Endodermal cell (in vitro differentiated cells): ENCODE data around the gene SPATA24. TPM values are rescaled to one million over a fixed set of nuclear protein-coding genes. Genes with fewer than 3 reads are reported as not detected.

ENCODE experiments used
- DNase-seq: peaks from one replicate; pipeline ENCODE4 v3.0.0-alpha.2; 2017
- H3K27ac ChIP-seq: 2 replicates; pipeline ENCODE4 v1.5.1; 2013; ENCODE audit warnings: mild to moderate bottlenecking, low read depth, low read length, moderate library complexity
- H3K27me3 ChIP-seq: 2 replicates; pipeline ENCODE4 v1.6.1; 2013; ENCODE audit warnings: mild to moderate bottlenecking, low read length, moderate library complexity; ENCODE audit not compliant: insufficient read depth, control insufficient read depth, poor library complexity, severe bottlenecking
- H3K36me3 ChIP-seq: 2 replicates; pipeline ENCODE4 v1.7.0; 2013; ENCODE audit warnings: mild to moderate bottlenecking, low read length, moderate library complexity; ENCODE audit not compliant: control insufficient read depth, insufficient read depth
- H3K4me1 ChIP-seq: one replicate; pipeline ENCODE4 v1.7.0; 2013; ENCODE audit warnings: low read length; ENCODE audit not compliant: control insufficient read depth, insufficient read depth
- H3K4me3 ChIP-seq: 2 replicates; pipeline ENCODE4 v1.5.1; 2013; ENCODE audit warnings: mild to moderate bottlenecking, low read length, moderate library complexity
- H3K9ac ChIP-seq: 2 replicates; pipeline ENCODE4 v1.6.1; 2013; ENCODE audit warnings: mild to moderate bottlenecking, low read length, moderate library complexity; ENCODE audit not compliant: poor library complexity, severe bottlenecking; ENCODE audit errors: extremely low read depth
- H3K9me3 ChIP-seq: 2 replicates; pipeline ENCODE4 v1.6.1; 2013; ENCODE audit warnings: mild to moderate bottlenecking, low read length, moderate library complexity; ENCODE audit not compliant: control insufficient read depth
- H3K27ac Mint-ChIP-seq: 2 replicates; pipeline ENCODE4 v1.8.0; 2020; ENCODE audit warnings: mixed read lengths
- H3K27me3 Mint-ChIP-seq: 2 replicates; pipeline ENCODE4 v1.8.0; 2021; ENCODE audit warnings: mild to moderate bottlenecking, mixed read lengths; ENCODE audit not compliant: insufficient read depth
- H3K36me3 Mint-ChIP-seq: 2 replicates; pipeline ENCODE4 v1.8.0; 2020; ENCODE audit warnings: low read depth, mixed read lengths
- H3K4me1 Mint-ChIP-seq: 2 replicates; pipeline ENCODE4 v1.8.0; 2020; ENCODE audit warnings: mixed read lengths
- H3K4me3 Mint-ChIP-seq: 2 replicates; pipeline ENCODE4 v1.8.0; 2020; ENCODE audit warnings: mild to moderate bottlenecking, moderate library complexity, mixed read lengths
- H3K9me3 Mint-ChIP-seq: 2 replicates; pipeline ENCODE4 v1.8.0; 2020; ENCODE audit warnings: mild to moderate bottlenecking, mixed read lengths
- WGBS, 2 experiments: methylation state at CpG; one replicate each; pipeline versions ENCODE4 v1.1.5 to v1.1.7; 2013; ENCODE audit warnings: missing lambda C conversion rate in 2 of 2, mixed read lengths in 1 of 2; ENCODE audit not compliant: insufficient coverage in 1 of 2, insufficient read length in 1 of 2; 5-methylcytosine and 5-hydroxymethylcytosine counted together
- total RNA-seq, 2 donors: library from RNA; stranded (reverse); fragmentation: NEBNext Ultra II Directional in 1 of 2; extraction: Animal tissue kit (Norgen Biotek cat#: 25700) in 1 of 2; gene quantifications; 2 replicates in 1 of 2; 3 replicates in 1 of 2; pipeline ENCODE4 v1.2.1, GENCODE V29; 2021
- TF ChIP-seq, protein P1 (sequence below): fragments of 200-600 bp; sonication (generic); conservative IDR thresholded peaks from 2 replicates; pipeline ENCODE4 v1.5.0; 2021; ENCODE audit warnings: antibody characterized with exemption, mild to moderate bottlenecking

The SPATA24 gene
- total RNA-seq, 2 donors from 2014 or later: 9.8 to 10.6 TPM

GRCh38 chr5:139386050-139386438 lies 17.8 kb downstream of the SPATA24 start:
- H3K36me3 ChIP-seq: no peaks in the 10 kb centered on the region
- TF ChIP-seq, protein P1, sequence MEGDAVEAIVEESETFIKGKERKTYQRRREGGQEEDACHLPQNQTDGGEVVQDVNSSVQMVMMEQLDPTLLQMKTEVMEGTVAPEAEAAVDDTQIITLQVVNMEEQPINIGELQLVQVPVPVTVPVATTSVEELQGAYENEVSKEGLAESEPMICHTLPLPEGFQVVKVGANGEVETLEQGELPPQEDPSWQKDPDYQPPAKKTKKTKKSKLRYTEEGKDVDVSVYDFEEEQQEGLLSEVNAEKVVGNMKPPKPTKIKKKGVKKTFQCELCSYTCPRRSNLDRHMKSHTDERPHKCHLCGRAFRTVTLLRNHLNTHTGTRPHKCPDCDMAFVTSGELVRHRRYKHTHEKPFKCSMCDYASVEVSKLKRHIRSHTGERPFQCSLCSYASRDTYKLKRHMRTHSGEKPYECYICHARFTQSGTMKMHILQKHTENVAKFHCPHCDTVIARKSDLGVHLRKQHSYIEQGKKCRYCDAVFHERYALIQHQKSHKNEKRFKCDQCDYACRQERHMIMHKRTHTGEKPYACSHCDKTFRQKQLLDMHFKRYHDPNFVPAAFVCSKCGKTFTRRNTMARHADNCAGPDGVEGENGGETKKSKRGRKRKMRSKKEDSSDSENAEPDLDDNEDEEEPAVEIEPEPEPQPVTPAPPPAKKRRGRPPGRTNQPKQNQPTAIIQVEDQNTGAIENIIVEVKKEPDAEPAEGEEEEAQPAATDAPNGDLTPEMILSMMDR: no peak
- peaks cover 6% of the 10 kb centered on the region for H3K4me1 ChIP-seq
- no peak overlapping the region for H3K9ac ChIP-seq
- H3K27me3 ChIP-seq: no peaks in the 10 kb centered on the region
- DNase-seq: no peak
- 87 to 89% methylated on average over 3 to 5 of the region's 5 CpGs for WGBS, 2 experiments
- H3K36me3 Mint-ChIP-seq: no peaks in the 10 kb centered on the region
- no peaks in the 10 kb centered on the region for H3K27me3 Mint-ChIP-seq
- no peak overlapping the region for H3K4me3 ChIP-seq
- no peaks in the 10 kb centered on the region for H3K9me3 ChIP-seq
- no peaks in the 10 kb centered on the region for H3K9me3 Mint-ChIP-seq
- no peak overlapping the region for H3K27ac ChIP-seq
- no peak overlapping the region for H3K27ac Mint-ChIP-seq
- no peak overlapping the region for H3K4me3 Mint-ChIP-seq
- peaks cover 23% of the 10 kb centered on the region for H3K4me1 Mint-ChIP-seq

- H3K4me3 Mint-ChIP-seq: no peak overlapping the region
- H3K4me3 ChIP-seq: no peak overlapping the region
- DNase-seq: peak; percentile 45
- H3K36me3 Mint-ChIP-seq: no peaks in the 10 kb centered on the region
- H3K36me3 ChIP-seq: no peaks in the 10 kb centered on the region
- no peaks in the 10 kb centered on the region for H3K9me3 ChIP-seq
- 78 to 91% methylated on average over 7 to 8 of the region's 8 CpGs for WGBS, 2 experiments
- H3K27me3 ChIP-seq: no peaks in the 10 kb centered on the region
- no peaks in the 10 kb centered on the region for H3K9me3 Mint-ChIP-seq
- H3K27me3 Mint-ChIP-seq: no peaks in the 10 kb centered on the region
- no peak overlapping the region for H3K27ac Mint-ChIP-seq
- TF ChIP-seq, protein P1: peak; percentile 50
- H3K4me1 Mint-ChIP-seq: peaks cover 23% of the 10 kb centered on the region
- H3K27ac ChIP-seq: no peak overlapping the region
- no peak overlapping the region for H3K9ac ChIP-seq
- H3K4me1 ChIP-seq: peaks cover 6% of the 10 kb centered on the region
Observed at GRCh38 chr5:139385061-139386049, 18.5 kb downstream of the SPATA24 start.

- H3K27ac Mint-ChIP-seq: no peak overlapping the region
- H3K27ac ChIP-seq: no peak overlapping the region
- no peak overlapping the region for H3K9ac ChIP-seq
- peaks cover 6% of the 10 kb centered on the region for H3K4me1 ChIP-seq
- H3K36me3 Mint-ChIP-seq: no peaks in the 10 kb centered on the region
- H3K27me3 ChIP-seq: no peaks in the 10 kb centered on the region
- H3K4me1 Mint-ChIP-seq: peaks cover 23% of the 10 kb centered on the region
- no peak overlapping the region for H3K4me3 Mint-ChIP-seq
- H3K9me3 Mint-ChIP-seq: no peaks in the 10 kb centered on the region
- H3K27me3 Mint-ChIP-seq: no peaks in the 10 kb centered on the region
- TF ChIP-seq, protein P1: no peak
- H3K36me3 ChIP-seq: no peaks in the 10 kb centered on the region
- no peaks in the 10 kb centered on the region for H3K9me3 ChIP-seq
- H3K4me3 ChIP-seq: no peak overlapping the region
- DNase-seq: no peak
- WGBS, 2 experiments: 89% methylated on average over 9 of the region's 9 CpGs; no CpG with 5 or more reads in 1 of the 2 experiments
Observed at GRCh38 chr5:139384591-139385051, 19.3 kb downstream of the SPATA24 start.
